Endothelial cell of umbilical vein (primary cell): ENCODE measurements around the gene GPD1L. TPM values are rescaled to one million over a fixed set of nuclear protein-coding genes. Genes with fewer than 3 reads are reported as not detected.

Experiments used
- BruUV-seq: library from RNA; stranded (reverse); fragments of 400-500 nt; replicated peaks from 2 replicates; lab custom pipeline; 2021; lab: Mats Ljungman, UMichigan
- CTCF ChIA-PET: fragments of 300-600, 350-600 bp; sonication (Branson Sonifier 250); formaldehyde crosslinking; loops from one replicate; lab custom pipeline; 2021; ENCODE audit warnings: antibody characterized with exemption, inconsistent platforms; lab: Charles Lee
- POLR2A ChIA-PET: fragments of 300-600, 350-600 bp; sonication (Branson Sonifier 250); formaldehyde crosslinking; loops from one replicate; lab custom pipeline; 2021; ENCODE audit warnings: antibody characterized with exemption, inconsistent platforms; lab: Charles Lee
- DNase-seq: peaks from one replicate; pipeline ENCODE4 v3.0.0-alpha.2; 2011; ENCODE audit warnings: low read depth, low spot score
- FAIRE-seq: peaks from 2 replicates; lab custom pipeline; 2011; peaks lifted over from hg19 to GRCh38; lab: Jason Lieb, UNC
- H2AFZ ChIP-seq: 2 replicates; pipeline ENCODE4 v1.6.0; 2012; ENCODE audit warnings: low read depth, low read length, control low read depth, inconsistent platforms
- H3K27ac ChIP-seq: 2 replicates; pipeline ENCODE4 v1.5.1; 2011; ENCODE audit warnings: low read depth, mild to moderate bottlenecking, control low read depth, low read length, moderate library complexity; ENCODE audit not compliant: insufficient read depth
- H3K27me3 ChIP-seq, 2 experiments: 2 replicates each; pipeline versions ENCODE4 v1.6.0 to v1.6.1; 2011; ENCODE audit warnings: low read length in 2 of 2, mixed read lengths in 1 of 2; ENCODE audit not compliant: control insufficient read depth in 2 of 2, insufficient read depth in 2 of 2
- H3K36me3 ChIP-seq, 2 experiments: 2 replicates in 1 of 2; 3 replicates in 1 of 2; pipeline ENCODE4 v1.5.1; 2011; ENCODE audit warnings: low read length in 2 of 2, mild to moderate bottlenecking in 1 of 2, moderate library complexity in 1 of 2; ENCODE audit not compliant: control insufficient read depth in 2 of 2, insufficient read depth in 2 of 2; ENCODE audit errors: extremely low read depth in 1 of 2
- H3K4me1 ChIP-seq: 3 replicates; pipeline ENCODE4 v1.5.1; 2011; ENCODE audit warnings: mild to moderate bottlenecking, low read length; ENCODE audit not compliant: control insufficient read depth, insufficient read depth; ENCODE audit errors: extremely low read depth
- H3K4me2 ChIP-seq: 2 replicates; pipeline ENCODE4 v1.6.1; 2011; ENCODE audit warnings: low read length, control low read depth, mixed read lengths; ENCODE audit not compliant: insufficient read depth
- H3K4me3 ChIP-seq, 3 experiments: fragments of 200-600 bp in 1 of 3; sonication (generic), shearing (Covaris generic) in 1 of 3; replicated peaks in 1 of 3; 2 replicates each; pipeline ENCODE4 v1.5.1; 2011 to 2016; ENCODE audit warnings: control low read depth in 3 of 3, low read length in 3 of 3, mild to moderate bottlenecking in 2 of 3, inconsistent platforms in 1 of 3, low read depth in 1 of 3, moderate library complexity in 1 of 3; ENCODE audit not compliant: insufficient read depth in 1 of 3
- H3K79me2 ChIP-seq: 2 replicates; pipeline ENCODE4 v1.6.0; 2012; ENCODE audit warnings: low read length, inconsistent platforms; ENCODE audit not compliant: control insufficient read depth, insufficient read depth
- H3K9ac ChIP-seq: replicated peaks from 2 replicates; pipeline ENCODE3; 2011; ENCODE audit warnings: low read length, control low read depth; ENCODE audit not compliant: insufficient read depth; ENCODE audit errors: extremely low read depth
- H3K9me1 ChIP-seq: replicated peaks from 3 replicates; pipeline ENCODE4 v1.6.0; 2011; ENCODE audit warnings: mild to moderate bottlenecking, low read length; ENCODE audit not compliant: control insufficient read depth, insufficient read depth; ENCODE audit errors: extremely low read depth
- H3K9me3 ChIP-seq: replicated peaks from 2 replicates; pipeline ENCODE4 v1.5.1; 2012; ENCODE audit warnings: low read length, inconsistent platforms; ENCODE audit not compliant: control insufficient read depth, insufficient read depth
- H4K20me1 ChIP-seq: replicated peaks from 2 replicates; pipeline ENCODE3; 2011; ENCODE audit warnings: mild to moderate bottlenecking, low read length; ENCODE audit not compliant: control insufficient read depth, insufficient read depth; ENCODE audit errors: extremely low read depth
- FOS ChIP-seq: IDR thresholded peaks from 2 replicates; pipeline ENCODE4 v1.6.1; 2011; ENCODE audit warnings: mild to moderate bottlenecking, low read length, moderate library complexity, borderline replicate concordance; ENCODE audit not compliant: insufficient read depth
- GATA2 ChIP-seq: IDR thresholded peaks from 2 replicates; pipeline ENCODE4 v1.7.0; 2011; ENCODE audit warnings: low read depth, mild to moderate bottlenecking, moderate library complexity, mixed read lengths, low read length; ENCODE audit not compliant: insufficient read length, insufficient read depth
- MYC ChIP-seq: IDR thresholded peaks from one replicate; pipeline ENCODE4 v1.6.1; 2011; ENCODE audit warnings: mild to moderate bottlenecking, low read depth, low read length
- POLR2AphosphoS5 ChIP-seq: IDR thresholded peaks from 2 replicates; pipeline ENCODE4 v1.6.1; 2012; ENCODE audit warnings: low read depth, mild to moderate bottlenecking, control low read depth, low read length, moderate library complexity; ENCODE audit not compliant: insufficient read depth
- dilution Hi-C: fragments of 300-500 bp; cut with MboI; formaldehyde crosslinking; loops from one replicate; pipeline ENCODE4 v1.15.0; 2019; ENCODE audit warnings: low sequenced_read_pairs; ENCODE audit not compliant: extremely low pct_ligation_motif_present
- intact Hi-C: fragments of 100-400 bp; cut with micrococcal nuclease; formaldehyde crosslinking; loops from one replicate; pipeline ENCODE4 v1.10.0; 2022
- polyA plus RNA-seq, 4 experiments: library from polyadenylated mRNA; depleted of rRNA in 3 of 4; stranded (reverse) in 3 of 4; unstranded in 1 of 4; fragments of >200 nt; gene quantifications; 2 replicates each; pipeline versions ENCODE4 v1.2.1 to v1.2.3, GENCODE V29; 2011 to 2012; ENCODE audit warnings: missing spikeins in 1 of 4
- total RNA-seq: library from RNA; stranded (reverse); gene quantifications from 2 replicates; pipeline ENCODE4 v1.2.3, GENCODE V29; 2021
- TF ChIP-seq, protein P1 (sequence below), 2 donors: IDR thresholded peaks; 1 replicate in 1 of 2; 2 replicates in 1 of 2; pipeline ENCODE4 v1.5.1; 2011; ENCODE audit warnings: low read length in 2 of 2, mild to moderate bottlenecking in 2 of 2, moderate library complexity in 2 of 2, control low read depth in 1 of 2, inconsistent platforms in 1 of 2, low read depth in 1 of 2; ENCODE audit not compliant: insufficient read depth in 1 of 2; ENCODE audit errors: extremely low read depth in 1 of 2

The GPD1L gene
- total and polyA plus RNA-seq, 2 donors (not counting 3 experiments of a cell fraction or from before 2014, with no cell fraction given): 5.1 to 12.9 TPM

DNA sequence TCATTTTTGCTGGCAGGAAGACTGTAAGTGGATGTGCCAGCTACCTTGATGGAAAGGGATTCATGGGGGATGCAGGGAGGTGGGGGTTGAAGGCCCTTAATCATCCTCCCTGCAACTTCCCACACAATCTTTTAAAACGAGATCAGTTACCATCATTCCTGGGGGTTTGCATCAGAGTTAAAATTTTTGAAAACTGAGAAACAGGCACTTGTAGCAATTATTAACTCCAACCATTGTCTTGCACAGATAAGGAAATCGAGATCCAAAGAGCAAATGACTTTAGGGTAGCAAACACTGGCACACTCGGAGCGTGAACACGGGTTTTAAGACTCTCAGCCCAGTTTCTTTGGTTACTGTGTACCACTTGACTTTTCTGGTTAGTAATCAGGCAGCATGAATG is 41.9 kb downstream of the GPD1L start:
- DNase-seq: no peak
- peak; percentile 4 for FAIRE-seq
- H3K9me1 ChIP-seq: no peaks in the 10 kb centered on the region
- H3K4me1 ChIP-seq: peaks cover 6% of the 10 kb centered on the region
- H3K27ac ChIP-seq: no peak overlapping the region
- TF ChIP-seq FOS: no peak
- TF ChIP-seq, protein P1, sequence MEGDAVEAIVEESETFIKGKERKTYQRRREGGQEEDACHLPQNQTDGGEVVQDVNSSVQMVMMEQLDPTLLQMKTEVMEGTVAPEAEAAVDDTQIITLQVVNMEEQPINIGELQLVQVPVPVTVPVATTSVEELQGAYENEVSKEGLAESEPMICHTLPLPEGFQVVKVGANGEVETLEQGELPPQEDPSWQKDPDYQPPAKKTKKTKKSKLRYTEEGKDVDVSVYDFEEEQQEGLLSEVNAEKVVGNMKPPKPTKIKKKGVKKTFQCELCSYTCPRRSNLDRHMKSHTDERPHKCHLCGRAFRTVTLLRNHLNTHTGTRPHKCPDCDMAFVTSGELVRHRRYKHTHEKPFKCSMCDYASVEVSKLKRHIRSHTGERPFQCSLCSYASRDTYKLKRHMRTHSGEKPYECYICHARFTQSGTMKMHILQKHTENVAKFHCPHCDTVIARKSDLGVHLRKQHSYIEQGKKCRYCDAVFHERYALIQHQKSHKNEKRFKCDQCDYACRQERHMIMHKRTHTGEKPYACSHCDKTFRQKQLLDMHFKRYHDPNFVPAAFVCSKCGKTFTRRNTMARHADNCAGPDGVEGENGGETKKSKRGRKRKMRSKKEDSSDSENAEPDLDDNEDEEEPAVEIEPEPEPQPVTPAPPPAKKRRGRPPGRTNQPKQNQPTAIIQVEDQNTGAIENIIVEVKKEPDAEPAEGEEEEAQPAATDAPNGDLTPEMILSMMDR (IDR thresholded peaks at IDR 0.05; ENCODE audit: extremely low read depth in 1 of 2, insufficient read depth in 1 of 2, low read depth in 1 of 2, low read length in 2 of 2): no peak
- no peak for TF ChIP-seq POLR2AphosphoS5
- no peak for TF ChIP-seq GATA2
- no peak for TF ChIP-seq MYC
- H3K36me3 ChIP-seq: no peaks in the 10 kb centered on the region
- no peaks in the 10 kb centered on the region for H3K27me3 ChIP-seq
- intact Hi-C loops (loop anchor here (10.0 kb wide), 1 partner anchor 424 kb away; no protein-coding TSS in a partner anchor), dilution Hi-C loops (no loop called here)
- no peaks in the 10 kb centered on the region for H3K79me2 ChIP-seq
- no peaks in the 10 kb centered on the region for H4K20me1 ChIP-seq
- no TSS peak for BruUV-seq
- ChIA-PET CTCF (interaction anchor here (1.1 kb wide), 1 partner anchor 129 kb away, joined by 8 read pairs; no protein-coding TSS in a partner anchor), POLR2A (no interaction called here)
- no peak overlapping the region for H3K9ac ChIP-seq
- H3K4me3 ChIP-seq: no peak overlapping the region
- H2AFZ ChIP-seq: no peak overlapping the region
- H3K4me2 ChIP-seq: no peak overlapping the region
- no peaks in the 10 kb centered on the region for H3K9me3 ChIP-seq
